ENCODE results near the gene PDSS2.

- TF ChIP-seq POLR2AphosphoS5 (IDR thresholded peaks at IDR 0.05) (no peak), EZH2 (IDR thresholded peaks at IDR 0.05; ENCODE audit: borderline replicate concordance, insufficient read depth, low read length, poor library complexity, severe bottlenecking) (no peak), TAF1 (IDR thresholded peaks at IDR 0.05; ENCODE audit: low read depth) (no peak), EP300 (conservative IDR thresholded peaks at IDR 0.05; ENCODE audit: poor library complexity, severe bottlenecking) (no peak), SMC3 (conservative IDR thresholded peaks at IDR 0.05; ENCODE audit: poor library complexity) (no peak), RAD21 (conservative IDR thresholded peaks at IDR 0.05) (no peak)
- TF ChIP-seq, protein P1, sequence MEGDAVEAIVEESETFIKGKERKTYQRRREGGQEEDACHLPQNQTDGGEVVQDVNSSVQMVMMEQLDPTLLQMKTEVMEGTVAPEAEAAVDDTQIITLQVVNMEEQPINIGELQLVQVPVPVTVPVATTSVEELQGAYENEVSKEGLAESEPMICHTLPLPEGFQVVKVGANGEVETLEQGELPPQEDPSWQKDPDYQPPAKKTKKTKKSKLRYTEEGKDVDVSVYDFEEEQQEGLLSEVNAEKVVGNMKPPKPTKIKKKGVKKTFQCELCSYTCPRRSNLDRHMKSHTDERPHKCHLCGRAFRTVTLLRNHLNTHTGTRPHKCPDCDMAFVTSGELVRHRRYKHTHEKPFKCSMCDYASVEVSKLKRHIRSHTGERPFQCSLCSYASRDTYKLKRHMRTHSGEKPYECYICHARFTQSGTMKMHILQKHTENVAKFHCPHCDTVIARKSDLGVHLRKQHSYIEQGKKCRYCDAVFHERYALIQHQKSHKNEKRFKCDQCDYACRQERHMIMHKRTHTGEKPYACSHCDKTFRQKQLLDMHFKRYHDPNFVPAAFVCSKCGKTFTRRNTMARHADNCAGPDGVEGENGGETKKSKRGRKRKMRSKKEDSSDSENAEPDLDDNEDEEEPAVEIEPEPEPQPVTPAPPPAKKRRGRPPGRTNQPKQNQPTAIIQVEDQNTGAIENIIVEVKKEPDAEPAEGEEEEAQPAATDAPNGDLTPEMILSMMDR (IDR thresholded peaks at IDR 0.05; ENCODE audit: poor library complexity, severe bottlenecking), result no peak
- TF ChIP-seq, protein P2, sequence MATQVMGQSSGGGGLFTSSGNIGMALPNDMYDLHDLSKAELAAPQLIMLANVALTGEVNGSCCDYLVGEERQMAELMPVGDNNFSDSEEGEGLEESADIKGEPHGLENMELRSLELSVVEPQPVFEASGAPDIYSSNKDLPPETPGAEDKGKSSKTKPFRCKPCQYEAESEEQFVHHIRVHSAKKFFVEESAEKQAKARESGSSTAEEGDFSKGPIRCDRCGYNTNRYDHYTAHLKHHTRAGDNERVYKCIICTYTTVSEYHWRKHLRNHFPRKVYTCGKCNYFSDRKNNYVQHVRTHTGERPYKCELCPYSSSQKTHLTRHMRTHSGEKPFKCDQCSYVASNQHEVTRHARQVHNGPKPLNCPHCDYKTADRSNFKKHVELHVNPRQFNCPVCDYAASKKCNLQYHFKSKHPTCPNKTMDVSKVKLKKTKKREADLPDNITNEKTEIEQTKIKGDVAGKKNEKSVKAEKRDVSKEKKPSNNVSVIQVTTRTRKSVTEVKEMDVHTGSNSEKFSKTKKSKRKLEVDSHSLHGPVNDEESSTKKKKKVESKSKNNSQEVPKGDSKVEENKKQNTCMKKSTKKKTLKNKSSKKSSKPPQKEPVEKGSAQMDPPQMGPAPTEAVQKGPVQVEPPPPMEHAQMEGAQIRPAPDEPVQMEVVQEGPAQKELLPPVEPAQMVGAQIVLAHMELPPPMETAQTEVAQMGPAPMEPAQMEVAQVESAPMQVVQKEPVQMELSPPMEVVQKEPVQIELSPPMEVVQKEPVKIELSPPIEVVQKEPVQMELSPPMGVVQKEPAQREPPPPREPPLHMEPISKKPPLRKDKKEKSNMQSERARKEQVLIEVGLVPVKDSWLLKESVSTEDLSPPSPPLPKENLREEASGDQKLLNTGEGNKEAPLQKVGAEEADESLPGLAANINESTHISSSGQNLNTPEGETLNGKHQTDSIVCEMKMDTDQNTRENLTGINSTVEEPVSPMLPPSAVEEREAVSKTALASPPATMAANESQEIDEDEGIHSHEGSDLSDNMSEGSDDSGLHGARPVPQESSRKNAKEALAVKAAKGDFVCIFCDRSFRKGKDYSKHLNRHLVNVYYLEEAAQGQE (IDR thresholded peaks at IDR 0.05; ENCODE audit: borderline replicate concordance), result no peak
These were observed 115.0 kb downstream of the PDSS2 start for GRCh38 chr6:107344383-107344782.
